ENCODE measurements around the gene ATP8B1. TPM values are rescaled to one million over a fixed set of nuclear protein-coding genes. Genes with fewer than 3 reads are reported as not detected.
A peak's percentile ranks its signal among the peaks of the same experiment; 100 is the strongest.

Gene ATP8B1
- total and polyA plus RNA-seq, 9 of the 15 experiments (the other 6 are each of a cell fraction or from before 2014, with no cell fraction given), result 0.01 to 0.22 (median 0.03) TPM; not detected in 3

- TF ChIP-seq NFIX (CRISPR knock-in tag; IDR thresholded peaks at IDR 0.05; ENCODE audit: low read depth) (no peak), EGR1 (conservative IDR thresholded peaks at IDR 0.05) (no peak), ZNF274 (IDR thresholded peaks at IDR 0.05; ENCODE audit: borderline replicate concordance, low read depth, low read length) (no peak), RBM25 (IDR thresholded peaks at IDR 0.05; ENCODE audit: low read depth, low read length, severe bottlenecking) (peak; percentile 25), HDAC1 (IDR thresholded peaks at IDR 0.05) (no peak), FOS (IDR thresholded peaks at IDR 0.05; ENCODE audit: extremely low read depth, insufficient read length) (peak; percentile 32), MAFK (IDR thresholded peaks at IDR 0.05; ENCODE audit: low read length) (0 out of 2 replicates have a peak, but pooled peaks have one; percentile 17), BACH1 (tag; IDR thresholded peaks at IDR 0.05) (0 out of 2 replicates have a peak, but pooled peaks have one; percentile 34), ZNF354B (CRISPR knock-in tag; IDR thresholded peaks at IDR 0.05) (no peak), TSC22D4 (tag; IDR thresholded peaks at IDR 0.05) (no peak), GATAD2B (IDR thresholded peaks at IDR 0.05; ENCODE audit: borderline replicate concordance) (no peak), ZFPM2 (CRISPR knock-in tag; IDR thresholded peaks at IDR 0.05) (no peak), XRCC5 (IDR thresholded peaks at IDR 0.05; ENCODE audit: low read depth, low read length) (no peak), ZSCAN29 (IDR thresholded peaks at IDR 0.05) (no peak), HES1 (IDR thresholded peaks at IDR 0.05; ENCODE audit: low read depth) (no peak), BMI1 (IDR thresholded peaks at IDR 0.05; ENCODE audit: low read length) (no peak), RBFOX2 (IDR thresholded peaks at IDR 0.05; ENCODE audit: low read depth, low read length) (no peak), CBX1 (IDR thresholded peaks at IDR 0.05; ENCODE audit: low read depth) (no peak), MGA (IDR thresholded peaks at IDR 0.05) (peak; percentile 37; the same call in 1 of the 2 replicates)
These were observed 22.3 kb downstream of the ATP8B1 start (continued) for GRCh38 chr18:57780706-57781347.
